ENCODE results near the gene KLHL18. TPM values are rescaled to one million over a fixed set of nuclear protein-coding genes. Genes with fewer than 3 reads are reported as not detected.

The KLHL18 gene
- total RNA-seq, 4 donors from 2014 or later = 13.7 to 30.3 (median 15.4) TPM

DNA sequence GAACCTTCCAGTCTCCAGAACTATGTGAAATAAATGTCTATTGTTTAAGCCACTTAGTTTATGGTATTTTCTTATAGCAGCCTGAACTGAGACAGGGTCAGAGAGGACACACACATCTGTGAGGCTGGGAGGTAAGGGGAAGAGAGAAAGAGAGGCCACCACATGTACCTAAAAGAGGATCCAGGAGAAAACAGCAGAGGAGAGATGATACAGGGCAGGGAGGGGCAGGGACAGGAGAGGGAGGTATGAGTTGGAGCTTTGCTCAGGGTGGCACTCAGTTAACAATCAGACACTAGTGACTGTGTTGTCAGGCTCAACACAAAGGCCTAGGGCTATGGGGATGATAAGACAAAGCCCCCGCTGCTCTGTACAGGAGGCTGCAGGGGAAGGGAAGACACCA is 17.7 kb upstream of the KLHL18 start:
- TF ChIP-seq, protein P1, sequence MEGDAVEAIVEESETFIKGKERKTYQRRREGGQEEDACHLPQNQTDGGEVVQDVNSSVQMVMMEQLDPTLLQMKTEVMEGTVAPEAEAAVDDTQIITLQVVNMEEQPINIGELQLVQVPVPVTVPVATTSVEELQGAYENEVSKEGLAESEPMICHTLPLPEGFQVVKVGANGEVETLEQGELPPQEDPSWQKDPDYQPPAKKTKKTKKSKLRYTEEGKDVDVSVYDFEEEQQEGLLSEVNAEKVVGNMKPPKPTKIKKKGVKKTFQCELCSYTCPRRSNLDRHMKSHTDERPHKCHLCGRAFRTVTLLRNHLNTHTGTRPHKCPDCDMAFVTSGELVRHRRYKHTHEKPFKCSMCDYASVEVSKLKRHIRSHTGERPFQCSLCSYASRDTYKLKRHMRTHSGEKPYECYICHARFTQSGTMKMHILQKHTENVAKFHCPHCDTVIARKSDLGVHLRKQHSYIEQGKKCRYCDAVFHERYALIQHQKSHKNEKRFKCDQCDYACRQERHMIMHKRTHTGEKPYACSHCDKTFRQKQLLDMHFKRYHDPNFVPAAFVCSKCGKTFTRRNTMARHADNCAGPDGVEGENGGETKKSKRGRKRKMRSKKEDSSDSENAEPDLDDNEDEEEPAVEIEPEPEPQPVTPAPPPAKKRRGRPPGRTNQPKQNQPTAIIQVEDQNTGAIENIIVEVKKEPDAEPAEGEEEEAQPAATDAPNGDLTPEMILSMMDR (IDR thresholded peaks at IDR 0.05) = no peak
- ATAC-seq (ENCODE audit: low FRiP score) (no peak), DNase-seq (ENCODE audit: low spot score) (no peak)

- TF ChIP-seq, protein P1 (IDR thresholded peaks at IDR 0.05) = no peak
- no peak for ATAC-seq (ENCODE audit: low FRiP score)
- no peak for DNase-seq (ENCODE audit: low spot score)
These were observed 16.9 kb upstream of the KLHL18 start for GRCh38 chr3:47265725-47266428.

GRCh38 chr3:47266709-47267489 is 15.8 kb upstream of the KLHL18 start:
- TF ChIP-seq, protein P1 (IDR thresholded peaks at IDR 0.05) = no peak
- DNase-seq (ENCODE audit: low spot score) = peak; percentile 71
- ATAC-seq (ENCODE audit: low FRiP score) = no peak

- TF ChIP-seq, protein P1 (IDR thresholded peaks at IDR 0.05) = no peak
- DNase-seq (ENCODE audit: low spot score) = no peak
- no peak for ATAC-seq (ENCODE audit: low FRiP score)
These were observed 15.3 kb upstream of the KLHL18 start for GRCh38 chr3:47267490-47267824.

GRCh38 chr3:47270526-47270925 is 12.2 kb upstream of the KLHL18 start:
- DNase-seq (ENCODE audit: low spot score) = no peak
- TF ChIP-seq, protein P1 (IDR thresholded peaks at IDR 0.05) = no peak
- ATAC-seq (ENCODE audit: low FRiP score) = no peak

DNA sequence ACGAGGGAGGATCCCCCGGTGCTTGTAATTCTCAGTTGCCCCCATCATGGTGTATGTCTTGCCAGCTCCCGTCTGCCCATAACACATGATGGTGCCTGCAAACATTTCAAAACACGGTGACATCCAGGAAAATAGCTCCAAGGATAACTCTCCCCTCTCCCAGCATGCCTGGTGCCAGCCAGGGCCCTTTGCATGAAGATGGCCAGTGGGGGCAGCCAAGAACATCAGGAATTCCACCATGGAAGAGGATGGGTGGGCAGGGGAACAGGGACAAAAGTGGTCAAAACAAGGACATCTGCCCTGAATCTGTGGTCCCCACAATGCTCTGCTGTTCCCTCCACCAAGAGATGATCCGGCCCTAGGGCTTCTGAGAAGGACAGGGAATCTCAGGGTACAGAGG is 9.2 kb upstream of the KLHL18 start:
- DNase-seq (ENCODE audit: low spot score) = no peak
- no peak for ATAC-seq (ENCODE audit: low FRiP score)
- TF ChIP-seq, protein P1 (IDR thresholded peaks at IDR 0.05) = no peak

DNA sequence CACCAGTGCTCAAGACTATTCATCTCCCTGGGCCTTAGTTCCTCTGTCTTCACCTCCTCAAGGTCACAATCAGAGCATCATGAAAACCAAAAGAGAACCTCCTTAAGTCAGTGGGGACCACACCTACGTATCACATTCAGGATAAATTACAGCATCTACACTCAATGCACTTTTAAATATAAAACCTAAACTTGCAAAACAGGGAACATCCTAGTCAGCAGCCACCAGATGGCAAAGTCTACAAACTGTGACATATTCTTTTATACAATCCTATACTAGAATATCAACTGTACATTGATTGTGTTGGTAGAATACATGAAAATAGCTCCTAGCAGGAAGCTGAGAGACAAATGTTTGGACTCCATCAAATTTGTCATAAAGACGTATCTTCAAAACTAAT is 8.1 kb upstream of the KLHL18 start:
- DNase-seq (ENCODE audit: low spot score) = no peak
- TF ChIP-seq, protein P1 (IDR thresholded peaks at IDR 0.05) = no peak

More for the DNA sequence above, 8.1 kb upstream of the KLHL18 start:
- ATAC-seq (ENCODE audit: low FRiP score) = no peak
